ENCODE measurements around the gene CD109. TPM values are rescaled to one million over a fixed set of nuclear protein-coding genes. Genes with fewer than 3 reads are reported as not detected.

CD109 gene
- total and polyA plus RNA-seq, 8 donors = 0.23 to 2.6 (median 0.52) TPM

GRCh38 chr6:73782911-73783310 lies 86.9 kb downstream of the CD109 start:
- WGBS, 2 donors = 20 to 28% methylated on average over 1 of the region's 1 CpG
- no peak overlapping the region for H3K27ac ChIP-seq
- no peak for ATAC-seq
- no peak for DNase-seq
- no peak for TF ChIP-seq CTCF (IDR thresholded peaks at IDR 0.05)
- FAIRE-seq = no peak
- no peaks in the 10 kb centered on the region for H3K36me3 ChIP-seq
- H3K27me3 ChIP-seq = no peaks in the 10 kb centered on the region
- no peaks in the 10 kb centered on the region for H3K9me3 ChIP-seq
- intact Hi-C loops (cut with DNase I) = no loop called here
- no peak overlapping the region for H3K4me3 ChIP-seq
- no peaks in the 10 kb centered on the region for H3K4me1 ChIP-seq

- ATAC-seq = no peak
- no peaks in the 10 kb centered on the region for H3K27me3 ChIP-seq
- 35 to 42% methylated on average over 3 of the region's 3 CpGs for WGBS, 2 donors
- no peak for DNase-seq
- no peaks in the 10 kb centered on the region for H3K4me1 ChIP-seq
- intact Hi-C loops (cut with DNase I) = no loop called here
- no peaks in the 10 kb centered on the region for H3K9me3 ChIP-seq
- FAIRE-seq = no peak
- H3K27ac ChIP-seq = no peak overlapping the region
- H3K4me3 ChIP-seq = no peak overlapping the region
- TF ChIP-seq CTCF (IDR thresholded peaks at IDR 0.05) = no peak
- no peaks in the 10 kb centered on the region for H3K36me3 ChIP-seq
Measured at GRCh38 chr6:73784726-73785505, 88.9 kb downstream of the CD109 start.

DNA sequence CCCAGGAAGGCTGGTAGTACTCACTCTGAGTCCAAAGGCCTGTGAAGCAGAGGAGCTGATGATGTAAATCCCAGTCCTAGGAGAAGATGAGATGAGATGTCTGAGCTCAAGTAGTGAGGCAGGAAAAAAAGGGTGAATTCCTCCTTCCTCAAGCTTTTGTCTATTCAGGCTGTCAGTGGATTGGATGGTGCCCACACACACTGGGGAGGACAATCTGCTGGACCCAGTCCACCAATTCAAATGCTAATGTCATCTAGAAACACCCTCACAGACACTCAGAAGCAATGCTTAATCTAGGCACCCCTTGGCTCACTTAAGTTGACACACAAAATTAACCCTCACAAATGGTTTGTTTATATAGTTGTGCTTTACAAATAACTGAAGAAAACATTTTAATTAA lies 94.6 kb downstream of the CD109 start:
- intact Hi-C loops (cut with DNase I) = no loop called here
- Histone ChIP-seq H3K27me3 (no peaks in the 10 kb centered on the region), H3K27ac (no peak overlapping the region), H3K4me3 (no peak overlapping the region), H3K4me1 (no peaks in the 10 kb centered on the region), H3K9me3 (no peaks in the 10 kb centered on the region), H3K36me3 (no peaks in the 10 kb centered on the region)
- no peak for ATAC-seq
- TF ChIP-seq CTCF (IDR thresholded peaks at IDR 0.05) = no peak
- DNase-seq = no peak
- no peak for FAIRE-seq

DNA sequence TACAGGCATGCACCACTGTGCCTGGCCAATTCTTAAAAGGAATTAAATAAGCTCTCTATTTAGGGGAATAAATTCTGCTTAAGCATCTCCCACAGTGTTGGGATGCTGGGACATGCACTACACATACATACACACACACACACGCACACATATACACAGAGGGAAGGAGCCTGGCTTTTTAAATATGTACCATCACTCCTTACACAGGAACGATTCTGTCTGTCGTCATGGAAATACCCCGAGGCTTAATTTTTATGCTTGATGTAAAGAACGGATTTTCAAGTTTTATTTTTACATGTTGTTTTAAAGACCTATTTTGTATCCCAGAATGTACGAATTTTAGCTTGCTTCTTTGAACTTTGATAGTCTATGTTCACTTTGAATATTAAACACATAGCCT lies 95.3 kb downstream of the CD109 start:
- FAIRE-seq = no peak
- WGBS, 2 donors = 67 to 75% methylated on average over 6 of the region's 6 CpGs

More for the DNA sequence above, 95.3 kb downstream of the CD109 start:
- H3K27me3 ChIP-seq = no peaks in the 10 kb centered on the region
- no peaks in the 10 kb centered on the region for H3K36me3 ChIP-seq
- no peak for TF ChIP-seq CTCF (IDR thresholded peaks at IDR 0.05)
- ATAC-seq = no peak
- DNase-seq = no peak
- H3K9me3 ChIP-seq = no peaks in the 10 kb centered on the region
- H3K27ac ChIP-seq = no peak overlapping the region
- intact Hi-C loops (cut with DNase I) = no loop called here
- H3K4me3 ChIP-seq = no peak overlapping the region
- H3K4me1 ChIP-seq = no peaks in the 10 kb centered on the region

Data from pancreas (tissue), 10 donors.